HG03108 (cell line): ENCODE measurements around the gene SLC5A9.
"Not testable (repeated sequence)": the region's sequence is repeated elsewhere in the genome, so short reads cannot be mapped to it uniquely, and the experiment has no call there.

Source experiments
- ATAC-seq: cut with Tn5 transposase; IDR thresholded peaks from one replicate; pipeline ENCODE4 v1.9.1; 2021; ENCODE audit warnings: moderate library complexity; ENCODE audit not compliant: unreplicated experiment

Gene SLC5A9

GRCh38 chr1:48236716-48237470 lies 14.4 kb downstream of the SLC5A9 start:
- ATAC-seq: peak; percentile 66

GRCh38 chr1:48242141-48242736 lies 19.7 kb downstream of the SLC5A9 start:
- ATAC-seq: no peak

GRCh38 chr1:48245106-48245505 lies 22.6 kb downstream of the SLC5A9 start:
- no peak for ATAC-seq

- no peak for ATAC-seq
These were observed 24.2 kb downstream of the SLC5A9 start for GRCh38 chr1:48246727-48247126.

- no peak for ATAC-seq
These were observed 25.8 kb downstream of the SLC5A9 start for GRCh38 chr1:48248356-48248755.

GRCh38 chr1:48249868-48250267 lies 27.4 kb downstream of the SLC5A9 start:
- ATAC-seq: no peak

- no peak for ATAC-seq
These were observed 28.1 kb downstream of the SLC5A9 start for GRCh38 chr1:48250572-48250971.

- ATAC-seq: no peak
These were observed 28.8 kb downstream of the SLC5A9 start for GRCh38 chr1:48251323-48251722.

- no peak for ATAC-seq
These were observed 29.3 kb downstream of the SLC5A9 start for GRCh38 chr1:48251821-48252220.

GRCh38 chr1:48254254-48254653 lies 31.7 kb downstream of the SLC5A9 start:
- no peak for ATAC-seq

GRCh38 chr1:48258106-48258505 lies 35.6 kb downstream of the SLC5A9 start:
- no peak for ATAC-seq

GRCh38 chr1:48261881-48262400 lies 39.4 kb downstream of the SLC5A9 start:
- no peak for ATAC-seq

- no peak for ATAC-seq
These were observed 40.5 kb downstream of the SLC5A9 start for GRCh38 chr1:48263041-48263440.

GRCh38 chr1:48266576-48266975 lies 44.1 kb downstream of the SLC5A9 start:
- no peak for ATAC-seq

GRCh38 chr1:48277437-48277836 lies 54.9 kb downstream of the SLC5A9 start:
- ATAC-seq: not testable (repeated sequence)

GRCh38 chr1:48282329-48282728 lies 59.8 kb downstream of the SLC5A9 start:
- not testable (repeated sequence) for ATAC-seq

GRCh38 chr1:48284696-48285420 lies 62.3 kb downstream of the SLC5A9 start:
- not testable (repeated sequence) for ATAC-seq

- no peak for ATAC-seq
These were observed 63.0 kb downstream of the SLC5A9 start for GRCh38 chr1:48285525-48285924.

- ATAC-seq: no peak
These were observed 68.9 kb downstream of the SLC5A9 start for GRCh38 chr1:48291421-48291820.

- no peak for ATAC-seq
These were observed 70.2 kb downstream of the SLC5A9 start for GRCh38 chr1:48292706-48293105.

GRCh38 chr1:48294094-48294493 lies 71.6 kb downstream of the SLC5A9 start:
- ATAC-seq: not testable (repeated sequence)

GRCh38 chr1:48294656-48295055 lies 72.1 kb downstream of the SLC5A9 start:
- no peak for ATAC-seq
